Epithelial cell of esophagus (primary cell): ENCODE measurements around the gene BRF1.
A peak's percentile ranks its signal among the peaks of the same experiment; 100 is the strongest.
"Not testable (repeated sequence)": the region's sequence is repeated elsewhere in the genome, so short reads cannot be mapped to it uniquely, and the experiment has no call there.

Experiments
- DNase-seq: peaks from one replicate; pipeline ENCODE4 v3.0.0; 2010; ENCODE audit warnings: low read depth
- H3K4me3 ChIP-seq: 2 replicates; pipeline ENCODE4 v1.5.1; 2011; ENCODE audit warnings: mild to moderate bottlenecking, low read length, control low read depth
- CTCF ChIP-seq: IDR thresholded peaks from 2 replicates; pipeline ENCODE4 v1.5.1; 2011; ENCODE audit warnings: low read depth, mild to moderate bottlenecking, low read length, control low read depth, inconsistent platforms; ENCODE audit not compliant: insufficient read depth; ENCODE audit errors: missing control alignments

BRF1 gene

DNA sequence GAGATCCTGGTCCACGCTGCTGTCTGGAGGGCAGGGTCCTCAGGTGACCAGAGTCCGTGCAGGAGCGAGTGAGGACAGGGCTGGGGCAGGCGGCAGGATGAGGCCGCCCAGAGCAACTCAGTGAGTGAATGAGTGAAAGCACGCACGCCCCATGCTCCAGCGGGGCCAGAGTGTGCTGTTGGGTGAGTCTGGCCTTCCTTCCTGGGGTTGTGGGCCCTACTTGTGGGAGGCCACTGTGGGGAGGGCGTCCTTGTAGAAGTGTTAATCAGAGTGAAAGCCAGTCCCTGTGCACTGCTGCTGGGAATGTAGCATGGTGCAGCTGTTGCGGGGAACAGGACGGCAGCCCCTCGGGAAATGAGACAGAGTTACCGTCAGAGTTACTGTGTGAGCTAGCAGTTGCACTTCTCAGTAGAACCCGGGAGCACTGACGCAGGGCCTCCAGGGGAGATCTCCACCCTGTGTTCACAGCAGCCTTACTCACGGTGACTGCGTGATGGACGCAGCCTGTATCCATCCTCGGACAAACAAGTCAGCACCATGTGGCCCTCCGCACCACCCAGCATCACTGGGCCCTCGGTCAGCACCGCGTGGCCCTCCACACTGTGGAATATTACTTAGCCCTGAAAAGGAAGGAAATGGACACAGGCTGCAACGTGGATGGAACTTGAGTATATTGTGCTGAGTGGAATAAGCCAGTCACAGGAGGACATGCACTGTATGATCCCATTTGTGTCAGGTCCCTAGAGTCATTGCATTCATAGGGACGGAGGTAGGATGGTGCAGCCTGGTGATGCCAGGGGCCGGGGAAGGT lies 35.9 kb upstream of the BRF1 start:
- H3K4me3 ChIP-seq = no peak overlapping the region
- DNase-seq = no peak
- no peak for TF ChIP-seq CTCF

- H3K4me3 ChIP-seq = no peak overlapping the region
- no peak for DNase-seq
- no peak for TF ChIP-seq CTCF
Measured at GRCh38 chr14:105335735-105336476, 35.1 kb upstream of the BRF1 start.

DNA sequence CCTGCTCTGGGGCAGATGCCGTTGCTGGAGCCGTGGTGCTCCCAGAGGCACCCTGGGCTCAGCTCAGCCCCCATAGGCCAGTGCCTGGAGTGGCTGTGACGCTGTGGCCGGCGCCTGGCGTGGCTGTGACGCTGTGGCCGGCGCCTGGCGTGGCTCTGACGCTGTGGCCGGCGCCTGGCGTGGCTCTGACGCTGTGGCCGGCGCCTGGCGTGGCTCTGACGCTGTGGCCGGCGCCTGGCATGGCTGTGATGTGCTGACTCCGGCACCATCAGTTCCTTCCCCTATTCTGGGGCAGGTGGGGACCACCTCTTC lies 34.4 kb upstream of the BRF1 start:
- not testable (repeated sequence) for H3K4me3 ChIP-seq, DNase-seq

DNA sequence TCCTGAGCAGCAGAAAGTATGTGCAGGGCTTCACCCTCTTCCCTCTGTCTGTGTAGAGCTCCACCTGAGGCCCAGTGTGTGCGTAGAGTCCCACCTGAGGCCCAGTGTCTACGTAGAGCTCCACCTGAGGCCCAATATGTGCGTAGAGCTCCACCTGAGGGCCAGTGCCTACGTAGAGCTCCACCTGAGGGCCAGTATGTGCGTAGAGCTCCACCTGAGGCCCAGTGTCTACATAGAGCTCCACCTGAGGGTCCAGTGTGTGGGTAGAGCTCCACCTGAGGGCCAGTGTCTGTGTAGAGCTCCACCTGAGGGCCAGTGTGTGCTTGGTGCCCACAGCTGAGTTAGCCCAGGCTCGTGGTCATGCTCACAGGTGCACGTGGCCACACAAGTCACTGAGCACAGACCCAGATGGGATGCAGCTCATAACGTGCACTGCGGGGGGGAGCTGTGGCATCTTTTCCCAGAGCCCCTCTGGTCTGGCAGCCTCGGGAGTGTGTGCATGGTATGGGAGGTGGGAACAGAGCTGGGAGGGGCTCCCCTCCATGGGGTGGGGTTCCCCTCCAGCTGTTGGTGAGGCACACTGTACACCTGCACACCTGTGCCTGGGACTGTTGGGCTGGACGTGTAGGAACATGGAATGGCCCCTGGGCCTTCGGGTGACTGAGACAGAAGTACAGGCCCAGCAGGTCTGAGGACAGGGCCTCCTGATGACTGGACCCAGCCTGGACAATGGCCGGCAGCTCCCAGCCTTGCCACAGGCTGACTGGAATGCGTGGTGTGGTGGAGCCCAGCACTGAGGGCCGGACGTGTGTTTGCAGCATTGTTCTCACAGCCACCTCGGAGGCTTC lies 33.8 kb upstream of the BRF1 start:
- no peak for TF ChIP-seq CTCF
- peak; percentile 10 for DNase-seq
- H3K4me3 ChIP-seq = no peak overlapping the region

GRCh38 chr14:105333613-105334364 lies 33.0 kb upstream of the BRF1 start:
- TF ChIP-seq CTCF = no peak

DNA sequence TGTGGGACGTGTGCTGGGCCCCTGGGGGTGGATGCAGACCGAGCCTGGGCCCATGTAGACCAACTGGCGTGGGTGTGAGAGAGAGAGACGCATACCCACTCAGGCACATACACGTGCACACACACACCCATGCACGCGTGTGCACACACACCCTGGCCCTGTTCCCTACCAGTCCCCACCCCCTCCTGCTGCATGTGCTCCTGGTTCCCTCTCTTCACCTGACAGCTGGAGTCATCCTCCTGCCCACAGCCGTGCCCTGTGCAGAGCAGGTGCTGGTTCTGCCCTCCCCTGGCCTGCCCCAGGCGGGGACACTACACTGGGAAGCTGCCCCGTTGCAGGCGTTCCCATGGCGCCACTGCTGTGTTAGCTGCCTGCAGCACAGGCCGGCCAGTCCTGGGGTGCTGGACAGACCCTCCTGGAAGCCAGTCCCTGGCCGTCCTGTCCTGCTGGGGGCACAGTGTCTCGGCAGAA lies 32.3 kb upstream of the BRF1 start:
- no peak overlapping the region for H3K4me3 ChIP-seq
- no peak for DNase-seq
- TF ChIP-seq CTCF = no peak

More at GRCh38 chr14:105333613-105334364, 33.0 kb upstream of the BRF1 start:
- H3K4me3 ChIP-seq = no peak overlapping the region
- no peak for DNase-seq
